GM18517 (cell line): ENCODE results near the gene MED31.
"Not testable (repeated sequence)": the region's sequence is repeated elsewhere in the genome, so short reads cannot be mapped to it uniquely, and the experiment has no call there.

Experiments used
- ATAC-seq: cut with Tn5 transposase; IDR thresholded peaks from one replicate; pipeline ENCODE4 v1.9.1; 2021; ENCODE audit warnings: mild to moderate bottlenecking, moderate library complexity; ENCODE audit not compliant: unreplicated experiment

MED31 gene

GRCh38 chr17:6651354-6651918 lies at the start of gene MED31, which contains the start of gene C17orf100:
Gene MED31 (minus strand): TSS chr17:6651605. CDS start chr17:6651528, 77 bp downstream.
Gene C17orf100 (plus strand): TSS chr17:6651762. CDS start chr17:6651914, 152 bp downstream.
- peak; percentile 59 for ATAC-seq

GRCh38 chr17:6700948-6701307 lies 49.5 kb upstream of the MED31 start:
- no peak for ATAC-seq

GRCh38 chr17:6699997-6700947 lies 48.9 kb upstream of the MED31 start:
- ATAC-seq = no peak

- no peak for ATAC-seq
These were observed 46.6 kb upstream of the MED31 start for GRCh38 chr17:6698004-6698403.

GRCh38 chr17:6696906-6697305 lies 45.5 kb upstream of the MED31 start:
- ATAC-seq = no peak

GRCh38 chr17:6695565-6695964 lies 44.2 kb upstream of the MED31 start:
- ATAC-seq = no peak

- no peak for ATAC-seq
These were observed 43.6 kb upstream of the MED31 start for GRCh38 chr17:6695051-6695450.

GRCh38 chr17:6691958-6692357 lies 40.6 kb upstream of the MED31 start:
- ATAC-seq = not testable (repeated sequence)

- no peak for ATAC-seq
These were observed 40.1 kb upstream of the MED31 start for GRCh38 chr17:6691546-6691945.

- ATAC-seq = no peak
These were observed 39.2 kb upstream of the MED31 start for GRCh38 chr17:6690641-6691040.

- no peak for ATAC-seq
These were observed 37.5 kb upstream of the MED31 start for GRCh38 chr17:6688944-6689343.

- no peak for ATAC-seq
These were observed 34.6 kb upstream of the MED31 start for GRCh38 chr17:6686026-6686425.

- ATAC-seq = no peak
These were observed 33.7 kb upstream of the MED31 start for GRCh38 chr17:6684881-6685767.

GRCh38 chr17:6684460-6684783 lies 33.0 kb upstream of the MED31 start:
- ATAC-seq = no peak

- ATAC-seq = no peak
These were observed 32.5 kb upstream of the MED31 start for GRCh38 chr17:6683730-6684459.

GRCh38 chr17:6683081-6683684 lies 31.8 kb upstream of the MED31 start:
- no peak for ATAC-seq

- ATAC-seq = no peak
These were observed 30.9 kb upstream of the MED31 start for GRCh38 chr17:6682339-6682738.

- ATAC-seq = no peak
These were observed 30.3 kb upstream of the MED31 start for GRCh38 chr17:6681671-6682070.

- no peak for ATAC-seq
These were observed 29.8 kb upstream of the MED31 start for GRCh38 chr17:6681176-6681575.

- no peak for ATAC-seq
These were observed 27.8 kb upstream of the MED31 start for GRCh38 chr17:6679241-6679640.
